H9 (cell line): ENCODE measurements around the gene SYCE3. TPM values are rescaled to one million over a fixed set of nuclear protein-coding genes. Genes with fewer than 3 reads are reported as not detected.
A peak's percentile ranks its signal among the peaks of the same experiment; 100 is the strongest.

ENCODE experiments used
- DNase-seq: peaks from one replicate; pipeline ENCODE4 v3.0.0-alpha.2; 2017
- H2AFZ ChIP-seq: one replicate; pipeline ENCODE4 v1.6.1; 2013; ENCODE audit warnings: mild to moderate bottlenecking, low read length, control low read depth, moderate library complexity
- H2AK5ac ChIP-seq: 2 replicates; pipeline ENCODE4 v1.6.1; 2013; ENCODE audit warnings: low read length, control low read depth, mixed read lengths; ENCODE audit not compliant: insufficient read length
- H2BK120ac ChIP-seq: one replicate; pipeline ENCODE4 v1.6.1; 2013; ENCODE audit warnings: low read depth, mild to moderate bottlenecking, low read length, control low read depth, inconsistent platforms; ENCODE audit not compliant: poor library complexity, severe bottlenecking
- H2BK12ac ChIP-seq: 2 replicates; pipeline ENCODE4 v1.6.1; 2013; ENCODE audit warnings: low read length, control low read depth, mixed read lengths, low read depth; ENCODE audit not compliant: insufficient read length
- H2BK15ac ChIP-seq: 2 replicates; pipeline ENCODE4 v1.6.1; 2013; ENCODE audit warnings: low read depth, low read length, control low read depth
- H2BK20ac ChIP-seq: one replicate; pipeline ENCODE4 v1.6.1; 2013; ENCODE audit warnings: low read depth, mild to moderate bottlenecking, low read length, control low read depth, inconsistent platforms; ENCODE audit not compliant: poor library complexity, severe bottlenecking
- H2BK5ac ChIP-seq: 2 replicates; pipeline ENCODE4 v1.6.1; 2013; ENCODE audit warnings: low read length, control low read depth, mixed read lengths; ENCODE audit not compliant: insufficient read length
- H3K14ac ChIP-seq: 2 replicates; pipeline ENCODE4 v1.6.1; 2013; ENCODE audit warnings: low read length, control low read depth; ENCODE audit not compliant: insufficient read depth
- H3K18ac ChIP-seq: 2 replicates; pipeline ENCODE4 v1.6.1; 2013; ENCODE audit warnings: low read depth, mild to moderate bottlenecking, mixed read lengths, low read length, control low read depth; ENCODE audit not compliant: insufficient read length
- H3K23ac ChIP-seq: 2 replicates; pipeline ENCODE4 v1.6.1; 2013; ENCODE audit warnings: low read length, control low read depth, mixed read lengths, low read depth; ENCODE audit not compliant: insufficient read length
- H3K23me2 ChIP-seq: 2 replicates; pipeline ENCODE4 v1.6.1; 2013; ENCODE audit warnings: low read depth, mild to moderate bottlenecking, mixed read lengths, low read length, control low read depth; ENCODE audit not compliant: insufficient read length, poor library complexity, severe bottlenecking
- H3K27ac ChIP-seq: 2 replicates; pipeline ENCODE4 v1.5.1; 2013; ENCODE audit warnings: low read length, control low read depth, mixed read lengths, low read depth; ENCODE audit not compliant: insufficient read length
- H3K27me3 ChIP-seq: 2 replicates; pipeline ENCODE4 v1.6.1; 2013; ENCODE audit warnings: low read length, control low read depth, inconsistent platforms; ENCODE audit not compliant: insufficient read depth
- H3K4ac ChIP-seq: 2 replicates; pipeline ENCODE4 v1.6.1; 2013; ENCODE audit warnings: low read depth, mild to moderate bottlenecking, control low read depth, inconsistent platforms, low read length, moderate library complexity
- H3K4me1 ChIP-seq: 2 replicates; pipeline ENCODE4 v1.6.1; 2013; ENCODE audit warnings: low read length, control low read depth, inconsistent platforms; ENCODE audit not compliant: insufficient read depth
- H3K4me2 ChIP-seq: 2 replicates; pipeline ENCODE4 v1.6.1; 2013; ENCODE audit warnings: low read length, control low read depth, mixed read lengths; ENCODE audit not compliant: insufficient read length, insufficient read depth
- H3K56ac ChIP-seq: 2 replicates; pipeline ENCODE4 v1.6.1; 2013; ENCODE audit warnings: low read depth, mild to moderate bottlenecking, mixed read lengths, low read length, control low read depth; ENCODE audit not compliant: insufficient read length
- H3K79me1 ChIP-seq: 2 replicates; pipeline ENCODE4 v1.6.1; 2013; ENCODE audit warnings: low read depth, mild to moderate bottlenecking, moderate library complexity, low read length, control low read depth, inconsistent platforms; ENCODE audit not compliant: insufficient read depth, poor library complexity, severe bottlenecking
- H3K79me2 ChIP-seq: 2 replicates; pipeline ENCODE4 v1.6.1; 2013; ENCODE audit warnings: low read length, control low read depth, inconsistent platforms; ENCODE audit not compliant: insufficient read depth
- H3K9ac ChIP-seq: 2 replicates; pipeline ENCODE4 v1.6.1; 2013; ENCODE audit warnings: low read length, control low read depth, mixed read lengths; ENCODE audit not compliant: insufficient read length; ENCODE audit errors: extremely low read depth
- H3K9me3 ChIP-seq: one replicate; pipeline ENCODE4 v1.6.1; 2013; ENCODE audit warnings: low read depth, low read length, inconsistent platforms; ENCODE audit not compliant: control insufficient read depth
- H3T11ph ChIP-seq: one replicate; pipeline ENCODE4 v1.6.1; 2013; ENCODE audit warnings: mild to moderate bottlenecking, low read length, control low read depth, inconsistent platforms
- H4K20me1 ChIP-seq: one replicate; pipeline ENCODE4 v1.6.1; 2013; ENCODE audit not compliant: control insufficient read depth, insufficient read length, insufficient read depth
- H4K5ac ChIP-seq: 2 replicates; pipeline ENCODE4 v1.6.1; 2013; ENCODE audit warnings: low read depth, mild to moderate bottlenecking, mixed read lengths, low read length, control low read depth; ENCODE audit not compliant: insufficient read length
- H4K8ac ChIP-seq: replicated peaks from 2 replicates; pipeline ENCODE4 v1.6.1; 2013; ENCODE audit warnings: low read length, control low read depth, mixed read lengths, low read depth; ENCODE audit not compliant: insufficient read length
- H4K91ac ChIP-seq: 2 replicates; pipeline ENCODE4 v1.6.1; 2013; ENCODE audit warnings: low read depth, mild to moderate bottlenecking, moderate library complexity, mixed read lengths, low read length, control low read depth; ENCODE audit not compliant: insufficient read length
- H3K27ac Mint-ChIP-seq, 3 experiments: 2 replicates in 2 of 3; 3 replicates in 1 of 3; pipeline ENCODE4 v1.8.0; 2020 to 2021; ENCODE audit warnings: mixed read lengths in 3 of 3, mild to moderate bottlenecking in 1 of 3, moderate library complexity in 1 of 3
- H3K27me3 Mint-ChIP-seq: 2 replicates; pipeline ENCODE4 v1.8.0; 2021; ENCODE audit warnings: low read depth, mild to moderate bottlenecking, moderate library complexity, mixed read lengths
- H3K36me3 Mint-ChIP-seq, 3 experiments: 2 replicates in 2 of 3; 3 replicates in 1 of 3; pipeline ENCODE4 v1.8.0; 2020 to 2021; ENCODE audit warnings: low read depth in 3 of 3, mixed read lengths in 3 of 3; ENCODE audit not compliant: insufficient read depth in 1 of 3
- H3K4me1 Mint-ChIP-seq, 2 experiments: 2 replicates each; pipeline ENCODE4 v1.8.0; 2020; ENCODE audit warnings: mixed read lengths in 2 of 2
- H3K4me3 Mint-ChIP-seq, 2 experiments: 2 replicates in 1 of 2; 3 replicates in 1 of 2; pipeline ENCODE4 v1.8.0; 2020 to 2021; ENCODE audit warnings: mild to moderate bottlenecking in 2 of 2, mixed read lengths in 2 of 2, moderate library complexity in 1 of 2
- H3K9me3 Mint-ChIP-seq, 2 experiments: 2 replicates in 1 of 2; 3 replicates in 1 of 2; pipeline ENCODE4 v1.8.0; 2020; ENCODE audit warnings: mild to moderate bottlenecking in 2 of 2, mixed read lengths in 2 of 2, moderate library complexity in 1 of 2
- WGBS: extraction: QIAGEN DNeasy Blood & Tissue Kit; methylation state at CpG from one replicate; pipeline ENCODE4 v1.1.7; 2013; ENCODE audit warnings: missing lambda C conversion rate, low lambda C conversion rate, mixed read lengths; ENCODE audit not compliant: insufficient read length; ENCODE audit errors: extremely low coverage; 5-methylcytosine and 5-hydroxymethylcytosine counted together
- total RNA-seq: library from RNA; stranded (reverse); gene quantifications from 2 replicates; pipeline ENCODE4 v1.2.1, GENCODE V29; 2021
- TF ChIP-seq, protein P1 (sequence below): fragments of 200-600 bp; sonication (generic); conservative IDR thresholded peaks from 3 replicates; pipeline ENCODE4 v1.8.0; 2021; ENCODE audit warnings: antibody characterized with exemption, mild to moderate bottlenecking

Gene SYCE3
- total RNA-seq, 1 experiment from 2014 or later = 0.85 TPM

DNA sequence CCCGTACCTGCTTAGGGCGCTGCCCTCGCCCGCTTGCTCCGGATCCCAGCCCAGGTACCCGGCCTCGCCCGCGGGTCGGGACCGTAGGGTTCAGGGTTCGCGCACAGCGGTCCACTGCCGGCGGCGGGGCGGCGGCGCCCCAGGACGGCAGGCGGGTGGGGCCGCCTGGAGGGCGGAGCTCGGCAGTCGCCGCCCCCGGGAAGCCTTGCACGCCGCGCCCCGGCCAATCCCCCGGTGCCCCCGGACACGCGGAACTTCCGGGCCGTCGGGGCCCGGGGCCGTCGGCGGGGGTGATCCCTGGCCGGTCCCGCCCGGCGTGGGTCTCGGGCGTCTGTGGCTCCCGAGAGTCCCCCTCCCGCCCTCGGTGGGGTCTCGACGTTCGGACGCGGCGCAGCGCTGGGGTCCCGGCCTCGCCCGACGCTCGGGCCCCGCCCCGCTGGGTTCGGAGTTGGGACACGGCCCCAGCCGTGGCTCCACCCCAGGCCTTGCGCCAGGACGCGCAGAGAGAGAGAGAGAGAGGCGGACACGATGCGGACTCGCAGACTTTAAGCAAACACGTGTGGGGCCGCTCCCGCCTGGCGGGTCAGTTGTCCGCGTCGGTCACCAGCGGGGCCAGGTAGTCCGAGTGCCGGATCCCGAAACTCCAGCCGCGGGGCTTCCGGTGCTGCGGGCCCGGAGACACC is 32.7 kb downstream of the SYCE3 start, which contains the start of gene TYMP:
TSS of gene TYMP (minus strand) at position 116 of the 683 bp plus-strand sequence. CDS start 303 bp downstream, outside the sequence.
- H3K18ac ChIP-seq = peak within 1 kb of the TSS; percentile 33
- no peaks in the 10 kb centered on the region for H3K79me1 ChIP-seq
- Mint-ChIP-seq H3K4me1 (peaks cover 15 to 20% of the 10 kb centered on the region in 2 experiments), H3K4me3 (peak within 1 kb of the TSS; percentile 56 to 77), H3K9me3 (no peaks in the 10 kb centered on the region; a peak in 1 of 5 replicates), H3K36me3 (no peaks in the 10 kb centered on the region; a peak in 1 of 7 replicates), H3K27ac (no peak within 1 kb of the TSS), H3K27me3 (peaks cover 75% of the 10 kb centered on the region)
- H2BK12ac ChIP-seq = no peak within 1 kb of the TSS
- peak within 1 kb of the TSS; percentile 34 for H3K4me2 ChIP-seq
- H2BK5ac ChIP-seq = no peak within 1 kb of the TSS
- H2BK15ac ChIP-seq = no peak within 1 kb of the TSS
- H2BK20ac ChIP-seq = no peak within 1 kb of the TSS
- H3K27me3 ChIP-seq = peaks cover 37% of the 10 kb centered on the region; the same call in 1 of the 2 replicates
- no peak within 1 kb of the TSS for H4K91ac ChIP-seq
- H3K23ac ChIP-seq = no peak within 1 kb of the TSS
- H3K14ac ChIP-seq = 0 out of 2 replicates have a peak within 1 kb of the TSS, but pooled peaks have one; percentile 77
- H3K56ac ChIP-seq = no peak within 1 kb of the TSS
- no peak within 1 kb of the TSS for H3T11ph ChIP-seq
- H4K5ac ChIP-seq = no peak within 1 kb of the TSS
- H2AK5ac ChIP-seq = no peak within 1 kb of the TSS
- no peak within 1 kb of the TSS for H4K8ac ChIP-seq
- WGBS = no CpG with 5 or more reads among the region's 92 CpGs
- TF ChIP-seq, protein P1, sequence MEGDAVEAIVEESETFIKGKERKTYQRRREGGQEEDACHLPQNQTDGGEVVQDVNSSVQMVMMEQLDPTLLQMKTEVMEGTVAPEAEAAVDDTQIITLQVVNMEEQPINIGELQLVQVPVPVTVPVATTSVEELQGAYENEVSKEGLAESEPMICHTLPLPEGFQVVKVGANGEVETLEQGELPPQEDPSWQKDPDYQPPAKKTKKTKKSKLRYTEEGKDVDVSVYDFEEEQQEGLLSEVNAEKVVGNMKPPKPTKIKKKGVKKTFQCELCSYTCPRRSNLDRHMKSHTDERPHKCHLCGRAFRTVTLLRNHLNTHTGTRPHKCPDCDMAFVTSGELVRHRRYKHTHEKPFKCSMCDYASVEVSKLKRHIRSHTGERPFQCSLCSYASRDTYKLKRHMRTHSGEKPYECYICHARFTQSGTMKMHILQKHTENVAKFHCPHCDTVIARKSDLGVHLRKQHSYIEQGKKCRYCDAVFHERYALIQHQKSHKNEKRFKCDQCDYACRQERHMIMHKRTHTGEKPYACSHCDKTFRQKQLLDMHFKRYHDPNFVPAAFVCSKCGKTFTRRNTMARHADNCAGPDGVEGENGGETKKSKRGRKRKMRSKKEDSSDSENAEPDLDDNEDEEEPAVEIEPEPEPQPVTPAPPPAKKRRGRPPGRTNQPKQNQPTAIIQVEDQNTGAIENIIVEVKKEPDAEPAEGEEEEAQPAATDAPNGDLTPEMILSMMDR = no peak
- no peak within 1 kb of the TSS for H3K4ac ChIP-seq
- no peak within 1 kb of the TSS for H2BK120ac ChIP-seq
- H3K9me3 ChIP-seq = no peaks in the 10 kb centered on the region
- DNase-seq = peak; percentile 41
- no peaks in the 10 kb centered on the region for H3K79me2 ChIP-seq
- no peaks in the 10 kb centered on the region for H3K4me1 ChIP-seq
- no peak within 1 kb of the TSS for H3K27ac ChIP-seq
- H3K23me2 ChIP-seq = peaks cover 21% of the 10 kb centered on the region
- no peak within 1 kb of the TSS for H2AFZ ChIP-seq
- no peaks in the 10 kb centered on the region for H4K20me1 ChIP-seq
- no peak within 1 kb of the TSS for H3K9ac ChIP-seq
